GM12878 (cell line): ENCODE results near the gene RALGAPA1. TPM values are rescaled to one million over a fixed set of nuclear protein-coding genes. Genes with fewer than 3 reads are reported as not detected.

Experiments used
- CBX5 ChIP-seq: sonication (generic); IDR thresholded peaks from 2 replicates; pipeline ENCODE4 v1.6.1; 2016; ENCODE audit warnings: low read depth, moderate library complexity, mild to moderate bottlenecking, inconsistent platforms
- CREB1 ChIP-seq: IDR thresholded peaks from 2 replicates; pipeline ENCODE4 v1.6.1; 2012; ENCODE audit warnings: low read depth, mild to moderate bottlenecking, inconsistent platforms
- CREM ChIP-seq: IDR thresholded peaks from 2 replicates; pipeline ENCODE4 v1.6.1; 2014; ENCODE audit warnings: antibody characterized with exemption, low read depth
- FOXK2 ChIP-seq: fragments of 450-650 bp; IDR thresholded peaks from 2 replicates; pipeline ENCODE4 v1.6.1; 2017; ENCODE audit warnings: mild to moderate bottlenecking, moderate library complexity
- HDAC2 ChIP-seq: fragments of 200-600 bp; sonication (generic); IDR thresholded peaks from 2 replicates; pipeline ENCODE4 v1.6.1; 2017
- NR2F1 ChIP-seq: fragments of 450-650 bp; conservative IDR thresholded peaks from 2 replicates; pipeline ENCODE4 v1.6.1; 2017; ENCODE audit warnings: mild to moderate bottlenecking
- POLR2A ChIP-seq: IDR thresholded peaks from 2 replicates; pipeline ENCODE4 v1.6.1; 2011; ENCODE audit warnings: low read depth, mild to moderate bottlenecking, low read length
- RCOR1 ChIP-seq: conservative IDR thresholded peaks from 2 replicates; pipeline ENCODE4 v1.6.1; 2012; ENCODE audit warnings: low read depth, low read length, improper control_type of control experiment
- RUNX3 ChIP-seq: IDR thresholded peaks from 2 replicates; pipeline ENCODE4 v1.6.1; 2012; ENCODE audit warnings: low read length, inconsistent platforms
- SIN3A ChIP-seq: IDR thresholded peaks from 2 replicates; pipeline ENCODE4 v1.6.1; 2012; ENCODE audit warnings: low read depth, low read length, improper control_type of control experiment
- SMC3 ChIP-seq: IDR thresholded peaks from 2 replicates; pipeline ENCODE4 v1.6.1; 2011; ENCODE audit warnings: low read length, improper control_type of control experiment, borderline replicate concordance
- SREBF1 ChIP-seq: IDR thresholded peaks from 2 replicates; pipeline ENCODE4 v1.6.1; 2012; ENCODE audit warnings: mild to moderate bottlenecking, low read length
- SRF ChIP-seq, 2 experiments: IDR thresholded peaks; 2 replicates each; pipeline ENCODE4 v1.6.1; 2011; ENCODE audit warnings: low read depth in 2 of 2, low read length in 2 of 2, mild to moderate bottlenecking in 1 of 2, moderate library complexity in 1 of 2
- TCF12 ChIP-seq: IDR thresholded peaks from 2 replicates; pipeline ENCODE4 v1.6.1; 2011; ENCODE audit warnings: low read depth, mild to moderate bottlenecking, low read length
- TCF3 ChIP-seq: IDR thresholded peaks from 2 replicates; pipeline ENCODE4 v1.6.1; 2012; ENCODE audit warnings: low read depth, mild to moderate bottlenecking, low read length, borderline replicate concordance; ENCODE audit not compliant: insufficient read depth
- YY1 ChIP-seq: IDR thresholded peaks from 2 replicates; pipeline ENCODE4 v1.6.1; 2011; ENCODE audit warnings: low read depth, mild to moderate bottlenecking, low read length
- ZBED1 ChIP-seq: IDR thresholded peaks from 2 replicates; pipeline ENCODE4 v1.6.1; 2016; ENCODE audit warnings: borderline replicate concordance
- polyA plus RNA-seq, 11 experiments: library from polyadenylated mRNA; depleted of rRNA in 4 of 11; unstranded in 6 of 11; stranded (reverse) in 5 of 11; fragments of >200 nt; fragmentation: Nextera tagmentation in 4 of 11; fragmentation: Illumina TruSeq in 1 of 11; extraction: Ambion mirVana in 4 of 11; extraction: Trizol in 1 of 11; gene quantifications; 1 replicate in 1 of 11; 2 replicates in 10 of 11; pipeline versions ENCODE4 v1.2.1 to v1.2.3, GENCODE V29; 2011 to 2016; ENCODE audit warnings: inconsistent platforms in 2 of 11, missing spikeins in 2 of 11, low read depth in 1 of 11
- total RNA-seq, 4 experiments: library from RNA; depleted of rRNA in 3 of 4; stranded (reverse); fragments of >200 nt in 3 of 4; fragmentation: Illumina TruSeq in 1 of 4; extraction: Trizol in 1 of 4; gene quantifications; 2 replicates each; pipeline versions ENCODE4 v1.2.1 to v1.2.3, GENCODE V29; 2013 to 2021
- TF ChIP-seq, protein P1 (sequence below): fragments of 450-650 bp; formaldehyde crosslinking; IDR thresholded peaks from 2 replicates; pipeline ENCODE4 v1.5.0; 2022; ENCODE audit warnings: mild to moderate bottlenecking, missing genetic modification characterization
- TF ChIP-seq, protein P2 (sequence below): fragments of 450-650 bp; IDR thresholded peaks from 2 replicates; pipeline ENCODE4 v1.6.1; 2016; ENCODE audit warnings: mild to moderate bottlenecking

The RALGAPA1 gene
- total and polyA plus RNA-seq, 10 of the 15 experiments (the other 5 are each of a cell fraction or from before 2014, with no cell fraction given) = 5.6 to 26.7 (median 14.7) TPM

DNA sequence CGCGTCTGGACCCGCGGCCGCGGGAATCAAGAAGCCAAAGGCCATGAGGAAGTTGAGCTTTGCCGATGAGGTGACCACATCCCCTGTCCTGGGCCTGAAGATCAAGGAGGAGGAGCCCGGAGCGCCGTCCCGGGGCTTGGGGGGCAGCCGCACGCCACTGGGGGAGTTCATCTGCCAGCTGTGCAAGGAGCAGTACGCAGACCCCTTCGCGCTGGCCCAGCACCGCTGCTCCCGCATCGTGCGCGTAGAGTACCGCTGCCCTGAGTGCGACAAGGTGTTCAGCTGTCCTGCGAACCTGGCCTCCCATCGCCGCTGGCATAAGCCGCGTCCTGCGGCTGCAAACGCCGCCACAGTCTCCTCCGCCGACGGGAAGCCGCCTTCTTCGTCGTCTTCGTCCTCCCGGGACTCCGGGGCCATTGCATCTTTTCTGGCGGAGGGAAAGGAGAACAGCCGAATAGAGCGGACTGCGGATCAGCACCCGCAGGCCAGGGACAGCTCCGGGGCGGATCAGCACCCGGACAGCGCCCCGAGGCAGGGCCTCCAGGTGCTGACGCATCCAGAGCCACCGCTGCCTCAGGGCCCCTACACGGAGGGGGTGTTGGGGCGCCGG is 274.1 kb downstream of the RALGAPA1 start (continued):
- TF ChIP-seq CREM (0 out of 2 replicates have a peak, but pooled peaks have one; percentile 57), YY1 (peak; percentile 67; the same call in 1 of the 2 replicates), CREB1 (0 out of 2 replicates have a peak, but pooled peaks have one; percentile 48), SRF (IDR thresholded peaks at IDR 0.05; ENCODE audit: low read depth in 2 of 2, low read length in 2 of 2) (peak in 1 of 2 experiments; percentile 62; a peak in 2 of 4 replicates), SIN3A (peak; percentile 98), RUNX3 (peak; percentile 36; the same call in 1 of the 2 replicates), CBX5 (0 out of 2 replicates have a peak, but pooled peaks have one; percentile 72), SMC3 (peak; percentile 25; the same call in 1 of the 2 replicates), ZBED1 (no peak), NR2F1 (no peak), FOXK2 (no peak), TCF12 (peak; percentile 32; the same call in 1 of the 2 replicates), POLR2A (no peak), RCOR1 (peak; percentile 99), HDAC2 (0 out of 2 replicates have a peak, but pooled peaks have one; percentile 66), TCF3 (0 out of 2 replicates have a peak, but pooled peaks have one; percentile 59), SREBF1 (peak; percentile 97)
- TF ChIP-seq, protein P1, sequence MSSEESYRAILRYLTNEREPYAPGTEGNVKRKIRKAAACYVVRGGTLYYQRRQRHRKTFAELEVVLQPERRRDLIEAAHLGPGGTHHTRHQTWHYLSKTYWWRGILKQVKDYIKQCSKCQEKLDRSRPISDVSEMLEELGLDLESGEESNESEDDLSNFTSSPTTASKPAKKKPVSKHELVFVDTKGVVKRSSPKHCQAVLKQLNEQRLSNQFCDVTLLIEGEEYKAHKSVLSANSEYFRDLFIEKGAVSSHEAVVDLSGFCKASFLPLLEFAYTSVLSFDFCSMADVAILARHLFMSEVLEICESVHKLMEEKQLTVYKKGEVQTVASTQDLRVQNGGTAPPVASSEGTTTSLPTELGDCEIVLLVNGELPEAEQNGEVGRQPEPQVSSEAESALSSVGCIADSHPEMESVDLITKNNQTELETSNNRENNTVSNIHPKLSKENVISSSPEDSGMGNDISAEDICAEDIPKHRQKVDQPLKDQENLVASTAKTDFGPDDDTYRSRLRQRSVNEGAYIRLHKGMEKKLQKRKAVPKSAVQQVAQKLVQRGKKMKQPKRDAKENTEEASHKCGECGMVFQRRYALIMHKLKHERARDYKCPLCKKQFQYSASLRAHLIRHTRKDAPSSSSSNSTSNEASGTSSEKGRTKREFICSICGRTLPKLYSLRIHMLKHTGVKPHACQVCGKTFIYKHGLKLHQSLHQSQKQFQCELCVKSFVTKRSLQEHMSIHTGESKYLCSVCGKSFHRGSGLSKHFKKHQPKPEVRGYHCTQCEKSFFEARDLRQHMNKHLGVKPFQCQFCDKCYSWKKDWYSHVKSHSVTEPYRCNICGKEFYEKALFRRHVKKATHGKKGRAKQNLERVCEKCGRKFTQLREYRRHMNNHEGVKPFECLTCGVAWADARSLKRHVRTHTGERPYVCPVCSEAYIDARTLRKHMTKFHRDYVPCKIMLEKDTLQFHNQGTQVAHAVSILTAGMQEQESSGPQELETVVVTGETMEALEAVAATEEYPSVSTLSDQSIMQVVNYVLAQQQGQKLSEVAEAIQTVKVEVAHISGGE (CRISPR knock-in tag) = no peak
- TF ChIP-seq, protein P2, sequence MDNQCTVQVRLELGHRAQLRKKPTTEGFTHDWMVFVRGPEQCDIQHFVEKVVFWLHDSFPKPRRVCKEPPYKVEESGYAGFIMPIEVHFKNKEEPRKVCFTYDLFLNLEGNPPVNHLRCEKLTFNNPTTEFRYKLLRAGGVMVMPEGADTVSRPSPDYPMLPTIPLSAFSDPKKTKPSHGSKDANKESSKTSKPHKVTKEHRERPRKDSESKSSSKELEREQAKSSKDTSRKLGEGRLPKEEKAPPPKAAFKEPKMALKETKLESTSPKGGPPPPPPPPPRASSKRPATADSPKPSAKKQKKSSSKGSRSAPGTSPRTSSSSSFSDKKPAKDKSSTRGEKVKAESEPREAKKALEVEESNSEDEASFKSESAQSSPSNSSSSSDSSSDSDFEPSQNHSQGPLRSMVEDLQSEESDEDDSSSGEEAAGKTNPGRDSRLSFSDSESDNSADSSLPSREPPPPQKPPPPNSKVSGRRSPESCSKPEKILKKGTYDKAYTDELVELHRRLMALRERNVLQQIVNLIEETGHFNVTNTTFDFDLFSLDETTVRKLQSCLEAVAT = no peak
